K562 (cell line): ENCODE measurements around the gene ITSN2. TPM values are rescaled to one million over a fixed set of nuclear protein-coding genes. Genes with fewer than 3 reads are reported as not detected.

Experiments used
- ATAC-seq: fragments of 200-7000 bp; cut with Tn5 transposase; 3 replicates; pipeline ENCODE4 v1.9.1; 2020; ENCODE audit warnings: moderate library complexity
- BruUV-seq: library from RNA; stranded (reverse); fragments of 400-500 nt; replicated peaks from 2 replicates; lab custom pipeline; 2021; lab: Mats Ljungman, UMichigan
- CTCF ChIA-PET: fragments of 300-600 bp; formaldehyde crosslinking; extraction: SDS; loops from one replicate; lab custom pipeline; 2021; ENCODE audit warnings: low intra/inter-chr PET ratio; lab: Yijun Ruan, JAX
- POLR2A ChIA-PET: fragments of 300-600, 350-650 bp; sonication (Branson Sonifier 250); formaldehyde crosslinking; extraction: SDS; loops from one replicate; lab custom pipeline; 2021; ENCODE audit warnings: antibody characterized with exemption, inconsistent platforms; lab: Yijun Ruan, JAX
- DNase-seq, 4 experiments: peaks; one replicate each; pipeline versions ENCODE4 v3.0.0 to v3.0.0-alpha.2; 2011 to 2018; ENCODE audit warnings: low spot score in 3 of 4, mixed read lengths in 3 of 4; ENCODE audit errors: extremely low read depth in 1 of 4
- FAIRE-seq: peaks from 2 replicates; lab custom pipeline; 2011; peaks lifted over from hg19 to GRCh38; lab: Jason Lieb, UNC
- H2AFZ ChIP-seq: 2 replicates; pipeline ENCODE4 v1.6.0; 2011; ENCODE audit warnings: low read depth, low read length, control low read depth, inconsistent platforms
- H3K27ac ChIP-seq: fragments of 200-600 bp; 3 replicates; pipeline ENCODE4 v1.8.0; 2011; ENCODE audit warnings: low read depth, mild to moderate bottlenecking, control low read depth, inconsistent platforms, low read length, moderate library complexity, mixed read lengths; ENCODE audit errors: extremely low read depth
- H3K27me3 ChIP-seq, 2 experiments: fragments of 300-600 bp in 1 of 2; 2 replicates in 1 of 2; 3 replicates in 1 of 2; pipeline versions ENCODE4 v1.6.0 to v1.8.0; 2011; ENCODE audit warnings: inconsistent platforms in 2 of 2, low read length in 2 of 2, mild to moderate bottlenecking in 1 of 2, mixed read lengths in 1 of 2, moderate library complexity in 1 of 2; ENCODE audit not compliant: control insufficient read depth in 2 of 2, insufficient read depth in 2 of 2
- H3K36me3 ChIP-seq: fragments of 300-600 bp; 3 replicates; pipeline ENCODE4 v1.8.0; 2011; ENCODE audit warnings: mild to moderate bottlenecking, low read length, inconsistent platforms; ENCODE audit not compliant: control insufficient read depth, insufficient read depth
- H3K4me1 ChIP-seq, 2 experiments: fragments of 200-600 bp in 1 of 2; replicated peaks in 1 of 2; 2 replicates in 1 of 2; 3 replicates in 1 of 2; pipeline versions ENCODE4 v1.5.1 to v1.8.0; 2011; ENCODE audit warnings: inconsistent platforms in 2 of 2, low read length in 2 of 2, mild to moderate bottlenecking in 1 of 2, mixed read lengths in 1 of 2, moderate library complexity in 1 of 2; ENCODE audit not compliant: control insufficient read depth in 2 of 2, insufficient read depth in 2 of 2
- H3K4me2 ChIP-seq: 2 replicates; pipeline ENCODE4 v1.6.1; 2011; ENCODE audit warnings: low read length, control low read depth, inconsistent platforms, mixed read lengths; ENCODE audit not compliant: insufficient read depth
- H3K4me3 ChIP-seq: fragments of 200-600 bp; sonication (generic), shearing (Covaris generic); 2 replicates; pipeline ENCODE4 v1.5.1; 2016; ENCODE audit warnings: control low read depth, inconsistent platforms
- H3K79me2 ChIP-seq: fragments of 200-600 bp; 3 replicates; pipeline ENCODE4 v1.8.0; 2011; ENCODE audit warnings: low read length, inconsistent platforms; ENCODE audit not compliant: control insufficient read depth, insufficient read depth
- H3K9ac ChIP-seq, 2 experiments: 2 replicates each; pipeline versions ENCODE4 v1.6.0 to v1.6.1; 2011; ENCODE audit warnings: low read depth in 2 of 2, low read length in 2 of 2, control low read depth in 1 of 2, inconsistent platforms in 1 of 2, mild to moderate bottlenecking in 1 of 2, mixed read lengths in 1 of 2; ENCODE audit not compliant: insufficient read depth in 1 of 2
- H3K9me1 ChIP-seq: one replicate; pipeline ENCODE4 v1.6.0; 2011; ENCODE audit warnings: inconsistent platforms, mild to moderate bottlenecking, low read length, moderate library complexity; ENCODE audit not compliant: control insufficient read depth, insufficient read depth
- H3K9me3 ChIP-seq: replicated peaks from 2 replicates; pipeline ENCODE4 v1.5.1; 2011; ENCODE audit warnings: low read depth, low read length, inconsistent platforms; ENCODE audit not compliant: control insufficient read depth, insufficient read depth
- H4K20me1 ChIP-seq: replicated peaks from 2 replicates; pipeline ENCODE4 v1.6.1; 2011; ENCODE audit warnings: low read length, inconsistent platforms, mixed read lengths; ENCODE audit not compliant: control insufficient read depth, insufficient read depth
- CEBPB ChIP-seq: fragments of 450-650 bp; IDR thresholded peaks from 2 replicates; pipeline ENCODE4 v1.6.1; 2016; ENCODE audit warnings: missing genetic modification characterization, missing compliant biosample characterization
- CEBPG ChIP-seq, 3 experiments: fragments of 200-800 bp in 1 of 3; sonication (Bioruptor generic) in 1 of 3; sonication (generic) in 1 of 3; formaldehyde crosslinking in 1 of 3; IDR thresholded peaks in 2 of 3; conservative IDR thresholded peaks in 1 of 3; 2 replicates each; pipeline versions ENCODE4 v1.6.1 to v1.8.0; 2016 to 2022; ENCODE audit warnings: missing compliant biosample characterization in 2 of 3, missing genetic modification characterization in 2 of 3, mild to moderate bottlenecking in 1 of 3, missing genetic modification reagents in 1 of 3
- HMGXB4 ChIP-seq: sonication (generic); formaldehyde crosslinking; IDR thresholded peaks from 2 replicates; pipeline ENCODE4 v1.8.1; 2023; ENCODE audit warnings: mild to moderate bottlenecking, missing genetic modification reagents
- KLF13 ChIP-seq: fragments of 450-650 bp; IDR thresholded peaks from 2 replicates; pipeline ENCODE4 v1.6.1; 2016; ENCODE audit warnings: missing genetic modification characterization, low read depth, mild to moderate bottlenecking, missing compliant biosample characterization, moderate library complexity, borderline replicate concordance
- OTX1 ChIP-seq: fragments of 450-650 bp; formaldehyde crosslinking; IDR thresholded peaks from 2 replicates; pipeline ENCODE4 v1.4.0; 2022; ENCODE audit warnings: mild to moderate bottlenecking
- RAD51 ChIP-seq: fragments of 450-650 bp; IDR thresholded peaks from 2 replicates; pipeline ENCODE4 v1.7.1; 2016; ENCODE audit warnings: low read depth, mild to moderate bottlenecking, borderline replicate concordance
- SRSF1 ChIP-seq: fragments of 200-400 bp; formaldehyde crosslinking; IDR thresholded peaks from 2 replicates; pipeline ENCODE4 v1.6.1; 2017; ENCODE audit warnings: mild to moderate bottlenecking, low read depth, low read length, moderate library complexity
- ZBTB49 ChIP-seq: sonication (generic); formaldehyde crosslinking; IDR thresholded peaks from 2 replicates; pipeline ENCODE4 v1.8.0; 2022; ENCODE audit warnings: missing genetic modification reagents, mild to moderate bottlenecking, borderline replicate concordance
- ZNF165 ChIP-seq: fragments of 250-450 bp; sonication (Bioruptor Pico); IDR thresholded peaks from 2 replicates; pipeline ENCODE4 v1.4.0; 2020; ENCODE audit warnings: borderline replicate concordance
- ZNF277 ChIP-seq: fragments of 250-450 bp; sonication (Bioruptor Pico); IDR thresholded peaks from 2 replicates; pipeline ENCODE4 v1.8.0; 2022; ENCODE audit warnings: inconsistent platforms, mild to moderate bottlenecking, moderate library complexity, borderline replicate concordance
- ZNF280A ChIP-seq: fragments of 450-650 bp; IDR thresholded peaks from 2 replicates; pipeline ENCODE4 v1.6.1; 2018; ENCODE audit warnings: mild to moderate bottlenecking, low read depth; ENCODE audit not compliant: partially characterized antibody
- ZNF41 ChIP-seq: fragments of 250-450 bp; sonication (Bioruptor Pico); conservative IDR thresholded peaks from 2 replicates; pipeline ENCODE4 v1.4.0; 2020; ENCODE audit warnings: mild to moderate bottlenecking
- WGBS: fragments of 100-300 bp; shearing (Covaris generic); methylation state at CpG from one replicate; pipeline ENCODE4 v1.1.6; 2016; ENCODE audit warnings: low coverage, mixed read lengths; ENCODE audit not compliant: insufficient coverage; ENCODE audit errors: missing lambda C conversion rate; 5-methylcytosine and 5-hydroxymethylcytosine counted together
- in situ Hi-C: fragments of 300-500 bp; cut with MboI; formaldehyde crosslinking; loops from 4 replicates; pipeline ENCODE4 v1.15.0; 2018; ENCODE audit warnings: inconsistent platforms, mixed read lengths
- intact Hi-C: fragments of 100-400 bp; cut with micrococcal nuclease; formaldehyde crosslinking; loops from 2 replicates; pipeline ENCODE4 v1.14.2; 2022
- polyA plus RNA-seq, 8 experiments: library from polyadenylated mRNA; depleted of rRNA in 4 of 8; stranded (reverse) in 5 of 8; unstranded in 3 of 8; fragments of >200 nt; fragmentation: Nextera tagmentation in 2 of 8; fragmentation: Illumina TruSeq in 1 of 8; extraction: Ambion mirVana in 2 of 8; extraction: Trizol in 1 of 8; gene quantifications; 2 replicates each; pipeline versions ENCODE4 v1.2.1 to v1.2.3, GENCODE V29; 2011 to 2014; ENCODE audit warnings: inconsistent platforms in 1 of 8, missing spikeins in 1 of 8
- total RNA-seq, 7 experiments: library from RNA; depleted of rRNA in 6 of 7; stranded (reverse); fragments of >200 nt in 6 of 7; fragmentation: Illumina TruSeq in 2 of 7; extraction: Trizol in 2 of 7; gene quantifications; 2 replicates each; pipeline versions ENCODE4 v1.2.1 to v1.2.3, GENCODE V29; 2011 to 2021; ENCODE audit warnings: low replicate concordance in 1 of 7

The ITSN2 gene
- total and polyA plus RNA-seq, 9 of the 15 experiments (the other 6 are each of a cell fraction or from before 2014, with no cell fraction given): 6.6 to 19.9 (median 15.2) TPM

GRCh38 chr2:24280645-24281044, 79.7 kb downstream of the ITSN2 start:
- no TSS peak for BruUV-seq
- no peaks in the 10 kb centered on the region for H3K9me3 ChIP-seq
- H3K27me3 ChIP-seq: no peaks in the 10 kb centered on the region
- CTCF ChIA-PET: no interaction called here
- FAIRE-seq (no peak), ATAC-seq (no peak), DNase-seq (no peak)
- no peak overlapping the region for H2AFZ ChIP-seq
- no peaks in the 10 kb centered on the region for H3K9me1 ChIP-seq
- POLR2A ChIA-PET: interaction anchor here (0.6 kb wide), 1 partner anchor 33 kb away, joined by 3 read pairs; no protein-coding TSS in a partner anchor
- no peaks in the 10 kb centered on the region for H3K4me1 ChIP-seq
- no peaks in the 10 kb centered on the region for H3K36me3 ChIP-seq
- no peak overlapping the region for H3K9ac ChIP-seq
- H4K20me1 ChIP-seq: no peaks in the 10 kb centered on the region
- intact Hi-C loops (no loop called here), in situ Hi-C loops (no loop called here)
- no peaks in the 10 kb centered on the region for H3K79me2 ChIP-seq
- H3K4me3 ChIP-seq: no peak overlapping the region
- 97% methylated on average over 2 of the region's 2 CpGs for WGBS
- H3K27ac ChIP-seq: no peak overlapping the region
- no peak overlapping the region for H3K4me2 ChIP-seq
- TF ChIP-seq ZNF41 (CRISPR knock-in tag) (no peak), CEBPG (CRISPR knock-in tag; IDR thresholded peaks at IDR 0.05) (no peak), CEBPG (tag; conservative IDR thresholded peaks at IDR 0.05 in 1 of 2, IDR thresholded peaks at IDR 0.05 in 1 of 2) (peak in 1 of 2 experiments; percentile 61; a peak in 1 of 4 replicates), CEBPB (tag) (0 out of 2 replicates have a peak, but pooled peaks have one; percentile 20), ZNF277 (CRISPR knock-in tag) (no peak), SRSF1 (no peak), ZNF280A (no peak), HMGXB4 (CRISPR knock-in tag) (no peak), OTX1 (CRISPR knock-in tag) (no peak), ZNF165 (CRISPR knock-in tag) (no peak), KLF13 (tag) (no peak), ZBTB49 (CRISPR knock-in tag) (no peak), RAD51 (no peak)
